K562 (cell line): Measurements from ENCODE around the gene PRKCE. TPM values are rescaled to one million over a fixed set of nuclear protein-coding genes. Genes with fewer than 3 reads are reported as not detected.

ENCODE experiments used
- ATAC-seq: fragments of 200-7000 bp; cut with Tn5 transposase; 3 replicates; pipeline ENCODE4 v1.9.1; 2020; ENCODE audit warnings: moderate library complexity
- BruUV-seq: library from RNA; stranded (reverse); fragments of 400-500 nt; replicated peaks from 2 replicates; lab custom pipeline; 2021; lab: Mats Ljungman, UMichigan
- CTCF ChIA-PET: fragments of 300-600 bp; formaldehyde crosslinking; extraction: SDS; loops from one replicate; lab custom pipeline; 2021; ENCODE audit warnings: low intra/inter-chr PET ratio; lab: Yijun Ruan, JAX
- POLR2A ChIA-PET: fragments of 300-600, 350-650 bp; sonication (Branson Sonifier 250); formaldehyde crosslinking; extraction: SDS; loops from one replicate; lab custom pipeline; 2021; ENCODE audit warnings: antibody characterized with exemption, inconsistent platforms; lab: Yijun Ruan, JAX
- DNase-seq, 4 experiments: peaks; one replicate each; pipeline versions ENCODE4 v3.0.0 to v3.0.0-alpha.2; 2011 to 2018; ENCODE audit warnings: low spot score in 3 of 4, mixed read lengths in 3 of 4; ENCODE audit errors: extremely low read depth in 1 of 4
- FAIRE-seq: peaks from 2 replicates; lab custom pipeline; 2011; peaks lifted over from hg19 to GRCh38; lab: Jason Lieb, UNC
- H2AFZ ChIP-seq: 2 replicates; pipeline ENCODE4 v1.6.0; 2011; ENCODE audit warnings: low read depth, low read length, control low read depth, inconsistent platforms
- H3K27ac ChIP-seq: fragments of 200-600 bp; 3 replicates; pipeline ENCODE4 v1.8.0; 2011; ENCODE audit warnings: low read depth, mild to moderate bottlenecking, control low read depth, inconsistent platforms, low read length, moderate library complexity, mixed read lengths; ENCODE audit errors: extremely low read depth
- H3K27me3 ChIP-seq, 2 experiments: fragments of 300-600 bp in 1 of 2; 2 replicates in 1 of 2; 3 replicates in 1 of 2; pipeline versions ENCODE4 v1.6.0 to v1.8.0; 2011; ENCODE audit warnings: inconsistent platforms in 2 of 2, low read length in 2 of 2, mild to moderate bottlenecking in 1 of 2, mixed read lengths in 1 of 2, moderate library complexity in 1 of 2; ENCODE audit not compliant: control insufficient read depth in 2 of 2, insufficient read depth in 2 of 2
- H3K36me3 ChIP-seq: fragments of 300-600 bp; 3 replicates; pipeline ENCODE4 v1.8.0; 2011; ENCODE audit warnings: mild to moderate bottlenecking, low read length, inconsistent platforms; ENCODE audit not compliant: control insufficient read depth, insufficient read depth
- H3K4me1 ChIP-seq, 2 experiments: fragments of 200-600 bp in 1 of 2; replicated peaks in 1 of 2; 2 replicates in 1 of 2; 3 replicates in 1 of 2; pipeline versions ENCODE4 v1.5.1 to v1.8.0; 2011; ENCODE audit warnings: inconsistent platforms in 2 of 2, low read length in 2 of 2, mild to moderate bottlenecking in 1 of 2, mixed read lengths in 1 of 2, moderate library complexity in 1 of 2; ENCODE audit not compliant: control insufficient read depth in 2 of 2, insufficient read depth in 2 of 2
- H3K4me2 ChIP-seq: 2 replicates; pipeline ENCODE4 v1.6.1; 2011; ENCODE audit warnings: low read length, control low read depth, inconsistent platforms, mixed read lengths; ENCODE audit not compliant: insufficient read depth
- H3K4me3 ChIP-seq: fragments of 200-600 bp; sonication (generic), shearing (Covaris generic); 2 replicates; pipeline ENCODE4 v1.5.1; 2016; ENCODE audit warnings: control low read depth, inconsistent platforms
- H3K79me2 ChIP-seq: fragments of 200-600 bp; 3 replicates; pipeline ENCODE4 v1.8.0; 2011; ENCODE audit warnings: low read length, inconsistent platforms; ENCODE audit not compliant: control insufficient read depth, insufficient read depth
- H3K9ac ChIP-seq, 2 experiments: 2 replicates each; pipeline versions ENCODE4 v1.6.0 to v1.6.1; 2011; ENCODE audit warnings: low read depth in 2 of 2, low read length in 2 of 2, control low read depth in 1 of 2, inconsistent platforms in 1 of 2, mild to moderate bottlenecking in 1 of 2, mixed read lengths in 1 of 2; ENCODE audit not compliant: insufficient read depth in 1 of 2
- H3K9me1 ChIP-seq: one replicate; pipeline ENCODE4 v1.6.0; 2011; ENCODE audit warnings: inconsistent platforms, mild to moderate bottlenecking, low read length, moderate library complexity; ENCODE audit not compliant: control insufficient read depth, insufficient read depth
- H3K9me3 ChIP-seq: replicated peaks from 2 replicates; pipeline ENCODE4 v1.5.1; 2011; ENCODE audit warnings: low read depth, low read length, inconsistent platforms; ENCODE audit not compliant: control insufficient read depth, insufficient read depth
- H4K20me1 ChIP-seq: replicated peaks from 2 replicates; pipeline ENCODE4 v1.6.1; 2011; ENCODE audit warnings: low read length, inconsistent platforms, mixed read lengths; ENCODE audit not compliant: control insufficient read depth, insufficient read depth
- CEBPG ChIP-seq, 3 experiments: fragments of 200-800 bp in 1 of 3; sonication (Bioruptor generic) in 1 of 3; sonication (generic) in 1 of 3; formaldehyde crosslinking in 1 of 3; IDR thresholded peaks in 2 of 3; conservative IDR thresholded peaks in 1 of 3; 2 replicates each; pipeline versions ENCODE4 v1.6.1 to v1.8.0; 2016 to 2022; ENCODE audit warnings: missing compliant biosample characterization in 2 of 3, missing genetic modification characterization in 2 of 3, mild to moderate bottlenecking in 1 of 3, missing genetic modification reagents in 1 of 3
- FOSL1 ChIP-seq: fragments of 200-800 bp; sonication (Bioruptor generic); conservative IDR thresholded peaks from 2 replicates; pipeline ENCODE4 v1.6.1; 2016; ENCODE audit warnings: missing genetic modification characterization, missing compliant biosample characterization
- MTA3 ChIP-seq: fragments of 450-650 bp; formaldehyde crosslinking; IDR thresholded peaks from 2 replicates; pipeline ENCODE4 v1.6.1; 2017; ENCODE audit warnings: mild to moderate bottlenecking, borderline replicate concordance
- WGBS: fragments of 100-300 bp; shearing (Covaris generic); methylation state at CpG from one replicate; pipeline ENCODE4 v1.1.6; 2016; ENCODE audit warnings: low coverage, mixed read lengths; ENCODE audit not compliant: insufficient coverage; ENCODE audit errors: missing lambda C conversion rate; 5-methylcytosine and 5-hydroxymethylcytosine counted together
- in situ Hi-C: fragments of 300-500 bp; cut with MboI; formaldehyde crosslinking; loops from 4 replicates; pipeline ENCODE4 v1.15.0; 2018; ENCODE audit warnings: inconsistent platforms, mixed read lengths
- intact Hi-C: fragments of 100-400 bp; cut with micrococcal nuclease; formaldehyde crosslinking; loops from 2 replicates; pipeline ENCODE4 v1.14.2; 2022
- polyA plus RNA-seq, 8 experiments: library from polyadenylated mRNA; depleted of rRNA in 4 of 8; stranded (reverse) in 5 of 8; unstranded in 3 of 8; fragments of >200 nt; fragmentation: Nextera tagmentation in 2 of 8; fragmentation: Illumina TruSeq in 1 of 8; extraction: Ambion mirVana in 2 of 8; extraction: Trizol in 1 of 8; gene quantifications; 2 replicates each; pipeline versions ENCODE4 v1.2.1 to v1.2.3, GENCODE V29; 2011 to 2014; ENCODE audit warnings: inconsistent platforms in 1 of 8, missing spikeins in 1 of 8
- total RNA-seq, 7 experiments: library from RNA; depleted of rRNA in 6 of 7; stranded (reverse); fragments of >200 nt in 6 of 7; fragmentation: Illumina TruSeq in 2 of 7; extraction: Trizol in 2 of 7; gene quantifications; 2 replicates each; pipeline versions ENCODE4 v1.2.1 to v1.2.3, GENCODE V29; 2011 to 2021; ENCODE audit warnings: low replicate concordance in 1 of 7

Gene PRKCE
- total and polyA plus RNA-seq, 9 of the 15 experiments (the other 6 are each of a cell fraction or from before 2014, with no cell fraction given): 0.06 to 1.0 (median 0.22) TPM; not detected in 1

GRCh38 chr2:46082531-46083485 is 431.3 kb downstream of the PRKCE start:
- Histone ChIP-seq H3K9ac (no peak overlapping the region), H4K20me1 (no peaks in the 10 kb centered on the region), H3K27ac (no peak overlapping the region), H3K9me3 (no peaks in the 10 kb centered on the region), H3K79me2 (no peaks in the 10 kb centered on the region), H3K36me3 (no peaks in the 10 kb centered on the region), H3K4me2 (no peak overlapping the region), H3K4me1 (no peaks in the 10 kb centered on the region), H3K4me3 (no peak overlapping the region), H2AFZ (no peak overlapping the region), H3K9me1 (no peaks in the 10 kb centered on the region), H3K27me3 (peaks cover 18 to 38% of the 10 kb centered on the region in 2 experiments)
- CTCF ChIA-PET: no interaction called here
- 2% methylated on average over 14 of the region's 14 CpGs for WGBS
- POLR2A ChIA-PET: interaction anchor here (0.6 kb wide), 1 partner anchor 371 kb away, joined by 3 read pairs; no protein-coding TSS in a partner anchor
- FAIRE-seq (no peak), DNase-seq (no peak), ATAC-seq (no peak)
- in situ Hi-C loops: no loop called here
- BruUV-seq: no TSS peak
- TF ChIP-seq FOSL1 (0 out of 2 replicates have a peak, but pooled peaks have one; percentile 28), CEBPG (CRISPR knock-in tag; IDR thresholded peaks at IDR 0.05) (no peak), CEBPG (tag; conservative IDR thresholded peaks at IDR 0.05 in 1 of 2, IDR thresholded peaks at IDR 0.05 in 1 of 2) (peak; percentile 62 to 79), MTA3 (no peak)
- intact Hi-C loops: no loop called here
